Hematopoietic multipotent progenitor cell treated with erythropoietin and hydrocortisone succinate and interleukin-3 and kit ligand, for 4 days (in vitro differentiated cells): ENCODE data around the gene GOLGA8B.
"Not testable (repeated sequence)": the region's sequence is repeated elsewhere in the genome, so short reads cannot be mapped to it uniquely, and the experiment has no call there.

ENCODE experiments used
- DNase-seq: peaks from one replicate; pipeline ENCODE4 v3.0.0-alpha.2; 2015

Gene GOLGA8B

DNA sequence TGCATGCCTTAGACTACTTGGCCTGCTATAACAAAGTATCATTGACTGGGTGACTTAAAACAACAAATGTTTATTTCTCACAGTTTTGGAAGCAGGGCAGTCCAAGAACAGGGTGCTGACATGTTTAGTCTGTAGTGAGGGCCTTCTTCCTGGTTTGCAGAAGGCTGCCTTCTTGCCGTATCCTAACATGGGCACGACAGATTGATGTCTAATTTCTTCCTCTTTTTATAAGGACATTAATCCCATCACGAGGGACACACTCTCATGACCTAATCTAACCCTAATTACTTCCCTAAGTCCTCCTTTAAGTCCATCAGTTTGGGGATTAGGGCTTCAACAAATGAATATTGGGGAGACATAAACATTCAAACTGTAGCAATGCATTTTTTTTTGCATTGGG is 10.9 kb upstream of the GOLGA8B start:
- peak; percentile 47 for DNase-seq

DNA sequence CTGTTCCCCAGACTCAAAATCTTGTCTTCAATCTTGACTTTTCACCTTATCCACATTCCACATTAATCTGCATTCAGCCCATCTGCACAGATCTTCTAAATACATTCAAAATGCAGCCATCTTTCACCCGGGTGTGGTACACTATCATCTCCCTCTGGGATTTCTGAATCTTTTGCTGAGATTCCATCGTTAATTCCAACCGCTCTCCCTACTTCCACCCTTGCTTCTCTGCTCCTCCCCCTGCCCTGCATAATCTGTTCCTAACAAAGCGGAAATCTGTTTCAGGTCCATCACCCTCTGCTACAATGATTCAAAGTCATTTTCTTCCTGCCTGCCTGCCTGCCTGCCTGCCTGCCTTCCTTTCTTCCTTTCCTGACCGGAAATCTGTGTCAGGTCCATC is 7.9 kb upstream of the GOLGA8B start:
- DNase-seq = no peak

GRCh38 chr15:34588046-34588674 is 4.7 kb upstream of the GOLGA8B start:
- DNase-seq = peak; percentile 89

DNA sequence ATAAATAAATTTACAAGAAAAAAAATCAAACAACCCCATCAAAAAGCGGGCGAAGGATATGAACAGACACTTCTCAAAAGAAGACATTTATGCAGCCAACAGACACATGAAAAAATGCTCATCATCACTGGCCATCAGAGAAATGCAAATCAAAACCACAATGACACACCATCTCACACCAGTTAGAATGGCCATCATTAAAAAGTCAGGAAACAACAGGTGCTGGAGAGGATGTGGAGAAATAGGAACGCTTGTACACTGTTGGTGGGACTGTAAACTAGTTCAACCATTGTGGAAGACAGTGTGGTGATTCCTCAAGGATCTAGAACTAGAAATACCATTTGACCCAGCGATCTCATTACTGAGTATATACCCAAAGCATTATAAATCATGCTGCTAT is 2.5 kb upstream of the GOLGA8B start:
- DNase-seq = not testable (repeated sequence)

GRCh38 chr15:34584996-34585395 is 1.5 kb upstream of the GOLGA8B start:
- DNase-seq = no peak

GRCh38 chr15:34584330-34584668 is 848 bp upstream of the GOLGA8B start:
- no peak for DNase-seq

DNA sequence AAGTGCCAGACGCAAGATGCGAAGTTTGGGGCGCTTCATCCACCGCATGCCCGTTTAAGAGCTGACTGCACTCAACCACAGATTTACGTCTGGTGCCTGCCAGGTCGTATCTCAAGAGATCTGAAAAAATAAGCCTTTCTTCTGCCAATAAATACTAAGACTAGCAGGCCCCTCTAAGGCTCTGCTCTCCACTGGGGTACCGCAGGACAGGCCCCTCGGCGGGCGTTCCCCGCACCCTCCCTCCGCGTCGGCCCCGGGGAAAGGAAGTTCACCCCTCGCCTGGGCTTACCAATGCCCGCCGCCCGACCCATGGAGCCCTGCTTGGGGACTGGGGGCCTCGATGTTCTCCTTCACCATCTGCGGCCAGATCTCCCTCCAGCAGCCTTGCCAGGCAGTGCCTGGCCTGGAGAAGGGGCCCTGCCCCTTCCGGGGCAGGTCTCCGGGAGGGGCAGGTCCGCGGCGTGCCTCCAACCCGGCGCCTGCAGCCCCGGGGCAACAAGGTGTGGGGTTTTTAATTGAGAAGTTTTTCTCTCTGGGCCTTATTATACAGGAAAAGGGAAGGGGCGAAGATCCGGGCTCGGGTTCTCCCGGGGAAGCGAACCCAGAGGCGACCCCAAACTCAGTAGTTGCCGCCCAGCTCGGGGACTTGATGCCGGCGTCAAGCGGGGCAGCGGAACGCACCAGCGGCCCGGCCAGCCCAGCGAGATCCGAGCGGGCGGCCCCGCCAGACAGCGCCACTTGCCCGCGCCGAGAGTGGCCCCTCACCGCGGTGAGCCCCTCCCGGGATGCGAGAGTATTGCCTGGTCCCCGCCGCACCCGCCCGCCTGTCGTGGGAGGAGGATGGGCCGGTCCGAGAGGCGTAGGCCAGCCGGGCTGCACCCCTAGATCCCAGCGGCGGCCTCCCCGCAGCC is 735 bp downstream of the GOLGA8B start:
- DNase-seq = peak; percentile 88

GRCh38 chr15:34581687-34582460 is 1.6 kb downstream of the GOLGA8B start:
- not testable (repeated sequence) for DNase-seq

DNA sequence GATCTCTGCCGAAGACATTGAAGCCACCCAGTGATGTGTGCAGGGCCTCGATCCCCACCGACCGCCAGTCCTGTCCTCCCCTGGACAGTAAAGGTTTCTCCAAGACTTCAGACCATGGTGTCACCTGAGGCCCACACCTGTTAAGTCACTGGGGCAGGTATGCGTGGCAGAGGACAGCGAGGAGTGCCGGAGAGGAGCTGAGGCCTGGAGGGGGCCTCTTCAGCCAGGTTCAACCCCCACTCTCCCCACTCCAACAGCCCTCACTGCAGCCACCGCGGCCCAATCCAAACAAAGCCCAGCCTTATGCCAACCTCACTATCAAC is 2.4 kb downstream of the GOLGA8B start:
- no peak for DNase-seq

GRCh38 chr15:34580251-34581042 is 3.0 kb downstream of the GOLGA8B start:
- DNase-seq = not testable (repeated sequence)

DNA sequence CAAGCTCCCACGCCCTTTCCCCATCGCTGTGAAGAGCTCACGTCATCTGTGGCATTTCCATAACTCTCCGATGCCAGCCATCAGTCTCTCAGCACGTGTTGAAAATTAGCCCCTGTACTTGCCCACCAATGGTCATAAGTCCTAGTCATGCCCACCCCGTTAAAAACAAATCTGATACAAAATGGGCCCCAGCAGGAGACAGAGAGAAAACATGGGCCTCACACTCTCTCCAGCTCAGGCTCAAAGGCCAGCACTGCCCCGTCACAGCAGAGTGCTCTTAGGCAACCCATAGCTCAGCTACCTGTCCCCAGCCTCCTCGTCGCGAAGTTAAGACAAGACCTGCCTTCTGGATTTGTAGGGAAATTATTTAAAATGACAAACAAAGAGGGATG is 5.2 kb downstream of the GOLGA8B start:
- DNase-seq = no peak

GRCh38 chr15:34577658-34578282 is 5.7 kb downstream of the GOLGA8B start:
- DNase-seq = not testable (repeated sequence)

DNA sequence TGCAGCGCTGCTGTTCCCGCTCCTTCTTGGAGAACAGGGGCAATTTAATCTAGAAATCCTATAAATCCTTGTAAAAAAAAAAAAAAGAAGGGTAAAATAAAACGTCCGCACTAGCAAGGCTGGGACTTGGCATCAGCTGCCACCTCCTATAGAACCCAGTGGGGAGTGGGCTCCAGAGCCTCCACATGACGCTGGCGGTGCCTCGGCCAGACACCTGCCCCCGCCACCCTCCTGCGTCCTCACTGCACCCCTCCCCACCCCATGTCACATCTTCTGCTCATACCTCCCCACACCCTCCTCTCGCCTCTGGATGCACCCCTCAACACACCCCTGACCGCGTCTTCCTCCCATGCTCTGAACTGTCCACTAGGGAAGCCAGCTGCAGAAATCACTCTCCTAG is 8.4 kb downstream of the GOLGA8B start:
- DNase-seq = not testable (repeated sequence)

DNA sequence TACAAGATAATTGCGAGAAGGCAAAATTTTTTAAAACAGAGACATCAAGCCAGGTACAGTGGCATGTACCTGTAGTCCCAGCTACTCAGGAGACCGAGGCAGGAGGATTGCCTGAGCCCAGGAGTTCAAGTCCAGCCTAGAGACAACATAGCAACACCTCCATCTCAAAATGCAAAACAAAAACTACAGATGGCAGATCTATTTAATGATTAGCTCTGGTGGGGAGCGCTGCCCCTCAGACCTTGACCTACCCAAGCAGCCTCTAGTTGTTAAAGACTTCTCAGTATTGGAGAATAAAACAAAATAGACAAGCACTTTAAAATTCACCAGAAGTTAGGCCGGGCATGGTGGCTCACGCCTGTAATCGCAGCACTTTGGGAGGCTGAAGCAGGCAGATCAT is 10.5 kb downstream of the GOLGA8B start:
- not testable (repeated sequence) for DNase-seq

DNA sequence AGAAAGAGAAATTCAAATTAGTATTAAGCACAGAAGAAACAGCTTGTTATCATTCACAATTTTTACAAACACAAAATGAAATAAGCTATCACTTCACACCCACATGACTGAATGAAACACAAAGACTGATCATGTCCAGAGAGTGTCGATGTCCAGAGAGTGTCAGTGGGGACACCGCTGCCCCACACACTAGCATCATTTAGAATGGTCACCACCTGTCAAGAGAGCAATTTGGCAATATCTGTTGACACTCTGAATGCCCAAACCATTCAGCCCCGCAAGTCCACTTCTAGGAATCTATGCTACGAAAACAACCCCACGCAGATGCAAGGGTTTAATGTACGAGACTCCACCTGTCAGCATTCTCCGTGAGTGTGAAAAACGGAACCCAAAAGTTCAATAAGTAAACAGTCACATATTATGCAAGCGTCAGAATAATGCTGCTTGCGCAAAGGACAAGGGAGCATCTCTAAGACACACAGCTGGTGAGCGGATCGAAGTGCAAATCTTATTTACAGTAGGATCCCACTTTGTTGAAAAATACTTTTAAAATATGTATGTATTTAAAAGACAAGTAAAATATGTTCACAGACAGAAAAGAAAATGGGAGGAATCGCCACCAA is 11.3 kb downstream of the GOLGA8B start:
- DNase-seq = not testable (repeated sequence)

DNA sequence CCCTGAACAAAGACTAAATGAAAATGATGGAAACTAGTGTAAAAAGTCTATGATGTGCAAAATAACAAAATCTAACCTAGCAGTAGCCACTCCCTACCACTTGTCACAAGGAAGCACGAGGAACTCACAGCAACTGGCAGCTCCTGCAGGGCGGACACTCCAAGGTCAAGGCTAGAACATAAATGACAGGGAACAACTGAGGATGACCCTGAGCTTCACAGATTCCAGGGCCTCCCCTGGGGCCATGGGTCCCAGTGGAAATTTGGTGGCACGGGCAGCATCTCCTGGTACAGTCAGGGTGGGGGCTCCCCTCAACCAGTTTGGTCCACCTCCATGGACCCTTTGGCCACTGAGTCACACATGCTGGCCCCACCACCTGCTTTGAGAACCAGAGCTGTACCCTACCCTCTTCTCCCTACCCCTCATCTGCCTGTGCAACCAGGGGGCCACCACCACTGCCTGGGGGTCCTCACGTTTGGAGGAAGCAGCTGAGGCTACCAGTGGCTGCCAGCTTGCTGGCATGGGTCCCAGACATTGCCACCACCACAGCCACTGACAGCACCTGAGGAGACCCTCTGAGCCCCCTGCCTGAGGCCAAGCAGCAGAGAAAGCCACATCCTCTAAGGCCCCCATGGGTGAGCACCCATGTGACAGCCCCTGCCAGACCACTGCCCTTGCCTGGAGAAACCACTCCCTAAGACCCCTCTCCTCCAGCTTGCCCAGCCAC is 13.6 kb downstream of the GOLGA8B start:
- not testable (repeated sequence) for DNase-seq

DNA sequence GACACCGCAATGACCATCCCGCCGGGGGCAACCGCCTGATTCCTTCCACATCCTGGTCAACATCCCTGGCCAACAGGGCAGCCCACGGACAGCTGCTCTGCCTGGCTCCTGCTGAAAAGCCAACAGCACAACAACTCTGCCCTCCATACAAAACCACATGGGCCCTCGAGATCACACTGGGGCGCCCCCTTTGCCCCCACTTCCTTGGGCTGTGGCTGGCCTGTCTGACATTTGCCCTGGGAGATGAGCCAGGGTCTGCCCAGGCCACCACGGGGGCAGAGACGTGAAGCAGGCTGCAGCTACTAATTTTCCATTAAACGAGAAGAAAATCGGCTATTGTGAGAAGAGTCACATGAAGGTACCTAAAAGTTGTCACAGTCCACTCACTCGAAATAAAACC is 16.3 kb downstream of the GOLGA8B start:
- DNase-seq = not testable (repeated sequence)

- DNase-seq = not testable (repeated sequence)
Measured at GRCh38 chr15:34564711-34565110, 18.7 kb downstream of the GOLGA8B start.

DNA sequence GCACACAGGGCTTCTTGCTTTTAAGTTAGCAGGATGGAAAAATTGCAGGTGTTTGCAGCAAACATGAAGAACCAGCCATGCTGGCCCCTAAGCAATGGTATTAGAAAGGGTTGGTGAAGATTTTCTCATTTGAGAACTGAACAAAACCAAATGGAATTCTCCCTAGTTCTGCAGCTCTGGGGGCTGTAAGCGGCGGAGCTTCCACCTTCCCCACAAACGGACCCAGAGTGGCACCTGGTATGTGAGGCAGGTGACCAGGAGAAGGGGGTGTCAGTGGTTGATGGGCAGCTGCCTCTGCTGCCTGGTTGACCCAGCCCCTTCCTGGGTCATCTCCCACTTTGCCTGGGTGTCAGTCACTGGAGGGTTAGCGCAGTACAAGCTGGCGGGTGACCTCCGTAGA is 22.6 kb downstream of the GOLGA8B start:
- DNase-seq = not testable (repeated sequence)

DNA sequence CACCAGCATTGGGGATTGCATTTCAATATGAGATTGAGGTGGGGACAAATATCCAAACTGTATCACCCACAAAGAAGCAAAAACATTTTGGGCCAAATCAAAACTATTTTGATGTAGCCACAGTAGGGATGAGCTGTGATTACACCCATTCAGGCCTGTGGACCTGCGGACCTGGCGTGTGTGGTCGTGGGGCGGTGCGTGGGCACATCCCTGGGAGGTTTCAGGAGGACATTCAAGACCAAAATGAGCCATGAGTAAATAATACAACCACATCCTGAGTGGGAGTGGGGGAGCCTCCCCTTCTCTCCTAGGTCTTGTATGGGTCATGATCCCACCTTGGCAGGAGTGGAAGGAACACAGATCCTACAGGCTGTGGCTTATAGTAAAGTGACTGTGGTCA is 23.7 kb downstream of the GOLGA8B start:
- DNase-seq = not testable (repeated sequence)

DNA sequence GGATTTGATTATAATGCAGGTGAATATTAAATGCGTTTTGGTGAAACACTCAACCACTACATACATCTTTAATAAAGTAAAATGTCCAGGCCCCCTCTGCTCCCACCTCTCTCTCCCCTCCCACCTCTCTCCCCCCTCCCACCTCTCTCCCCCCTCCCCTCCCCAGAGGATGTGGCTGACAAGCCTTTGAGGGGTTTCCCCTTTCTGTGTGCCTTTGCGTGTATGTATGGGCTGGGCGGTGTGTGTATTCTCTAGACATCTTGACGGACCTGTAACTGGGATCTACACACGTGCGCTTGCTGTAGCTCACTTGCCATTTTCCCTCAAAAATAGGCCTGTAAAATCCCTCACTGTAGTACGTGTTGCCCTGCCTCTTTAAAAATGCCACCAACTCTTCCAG is 28.3 kb downstream of the GOLGA8B start:
- DNase-seq = not testable (repeated sequence)
